ENCODE measurements around the gene WNT8B.

Gene WNT8B

DNA sequence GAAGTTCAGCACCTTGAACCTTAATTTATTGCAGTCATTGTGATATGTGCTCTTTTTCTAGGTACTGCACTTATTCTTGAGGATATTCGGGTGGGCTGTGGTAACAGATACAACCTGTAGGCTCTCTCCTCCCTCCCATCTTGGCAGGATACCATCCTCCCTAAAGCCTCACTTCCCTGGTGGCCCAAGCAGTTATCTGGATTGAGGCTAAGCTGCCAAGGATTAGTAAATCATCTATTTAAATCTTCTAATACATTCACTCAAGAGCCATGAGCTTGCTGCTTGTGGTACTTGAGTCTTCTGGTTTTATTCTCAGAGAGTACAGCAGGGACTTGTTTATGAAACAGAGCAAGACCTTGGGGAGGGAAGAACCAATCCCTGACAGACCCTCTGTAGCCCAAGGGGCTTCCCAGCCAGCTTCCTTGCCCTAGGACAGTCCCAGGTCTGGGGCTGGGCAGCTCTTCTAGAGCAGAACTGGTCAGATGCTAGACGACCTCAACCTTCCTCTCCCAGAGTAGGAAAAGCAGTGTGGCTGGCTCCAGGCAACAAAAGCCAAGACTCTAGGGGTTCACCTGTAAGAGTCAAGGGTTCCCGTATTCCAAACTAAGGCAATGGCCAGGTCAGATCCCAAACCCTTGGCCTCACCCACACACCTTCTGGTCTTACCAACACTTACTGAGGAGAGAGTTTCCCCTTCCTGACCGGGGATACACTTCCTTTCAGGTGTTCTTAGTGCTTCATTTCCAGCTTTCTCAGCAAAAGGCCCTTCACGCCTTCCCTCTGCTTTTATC, 21.3 kb downstream of the WNT8B start:
- H3K36me3 ChIP-seq (ENCODE audit: insufficient read depth, low read length): peaks cover 25% of the 10 kb centered on the region
- H3K27me3 ChIP-seq (ENCODE audit: control insufficient read depth in 1 of 2, insufficient read depth in 2 of 2, low read length in 2 of 2): peaks cover 18 to 26% of the 10 kb centered on the region in 2 donors
- H3K9me3 ChIP-seq (ENCODE audit: low read length): no peaks in the 10 kb centered on the region
- H3K9ac ChIP-seq (ENCODE audit: low read length): no peak overlapping the region
- no peak overlapping the region for H3K4me3 ChIP-seq (ENCODE audit: low read depth in 1 of 2, low read length in 2 of 2)
- H3K27ac ChIP-seq (ENCODE audit: low read depth, low read length): no peak overlapping the region
- peaks cover 8% of the 10 kb centered on the region for H3K4me1 ChIP-seq (ENCODE audit: insufficient read depth, low read length)

- H3K4me1 ChIP-seq (ENCODE audit: insufficient read depth, low read length): peaks cover 8% of the 10 kb centered on the region
- H3K9ac ChIP-seq (ENCODE audit: low read length): no peak overlapping the region
- peaks cover 35% of the 10 kb centered on the region for H3K36me3 ChIP-seq (ENCODE audit: insufficient read depth, low read length)
- no peak overlapping the region for H3K4me3 ChIP-seq (ENCODE audit: low read depth in 1 of 2, low read length in 2 of 2)
- H3K9me3 ChIP-seq (ENCODE audit: low read length): no peaks in the 10 kb centered on the region
- no peak overlapping the region for H3K27ac ChIP-seq (ENCODE audit: low read depth, low read length)
- H3K27me3 ChIP-seq (ENCODE audit: control insufficient read depth in 1 of 2, insufficient read depth in 2 of 2, low read length in 2 of 2): peaks cover 12 to 24% of the 10 kb centered on the region in 2 donors
These were observed 22.6 kb downstream of the WNT8B start for GRCh38 chr10:100485366-100485765.

DNA sequence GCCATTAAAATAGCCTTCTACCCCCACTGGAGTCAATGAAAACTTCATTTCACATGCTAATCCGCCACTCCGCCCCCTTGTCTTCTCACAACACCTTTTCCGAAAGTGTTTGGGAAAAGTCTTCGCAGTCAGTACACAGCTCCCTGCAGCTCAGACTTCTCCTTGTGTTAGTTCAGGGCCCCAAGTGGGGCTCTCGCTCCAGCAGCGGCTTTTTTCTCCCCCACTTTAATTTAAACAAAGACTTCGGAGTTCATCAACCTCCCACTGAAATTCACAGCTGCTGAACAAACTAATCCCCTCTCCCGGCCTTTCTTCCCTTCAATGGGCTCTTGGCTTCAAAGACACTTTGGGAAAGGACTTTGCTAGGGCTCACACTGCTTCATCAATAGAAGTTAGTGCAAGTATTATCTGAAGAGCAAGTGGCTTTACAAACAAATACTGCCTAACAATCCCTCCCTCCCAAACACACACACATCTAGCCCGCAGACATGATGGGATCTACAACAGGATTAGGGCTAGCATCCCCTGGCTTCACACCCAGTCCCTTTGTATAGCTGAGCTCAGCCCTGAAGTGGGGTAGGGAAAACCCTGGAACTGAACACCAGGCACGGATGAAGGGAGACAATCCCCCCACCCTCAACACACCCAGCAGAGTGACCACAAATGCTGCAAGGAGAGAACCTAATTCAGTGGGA, 23.1 kb downstream of the WNT8B start:
- Histone ChIP-seq H3K9me3 (ENCODE audit: low read length) (no peaks in the 10 kb centered on the region), H3K36me3 (ENCODE audit: insufficient read depth, low read length) (peaks cover 39% of the 10 kb centered on the region), H3K27me3 (ENCODE audit: control insufficient read depth in 1 of 2, insufficient read depth in 2 of 2, low read length in 2 of 2) (peaks cover 10 to 18% of the 10 kb centered on the region in 2 donors), H3K9ac (ENCODE audit: low read length) (no peak overlapping the region), H3K27ac (ENCODE audit: low read depth, low read length) (no peak overlapping the region), H3K4me1 (ENCODE audit: insufficient read depth, low read length) (peaks cover 8% of the 10 kb centered on the region), H3K4me3 (ENCODE audit: low read depth in 1 of 2, low read length in 2 of 2) (no peak overlapping the region)

- Histone ChIP-seq H3K36me3 (ENCODE audit: insufficient read depth, low read length) (peaks cover 44% of the 10 kb centered on the region), H3K27ac (ENCODE audit: low read depth, low read length) (no peak overlapping the region), H3K9me3 (ENCODE audit: low read length) (no peaks in the 10 kb centered on the region), H3K4me1 (ENCODE audit: insufficient read depth, low read length) (no peaks in the 10 kb centered on the region), H3K4me3 (ENCODE audit: low read depth in 1 of 2, low read length in 2 of 2) (no peak overlapping the region), H3K27me3 (ENCODE audit: control insufficient read depth in 1 of 2, insufficient read depth in 2 of 2, low read length in 2 of 2) (peaks cover 10% of the 10 kb centered on the region in 2 donors), H3K9ac (ENCODE audit: low read length) (no peak overlapping the region)
These were observed 24.7 kb downstream of the WNT8B start for GRCh38 chr10:100487529-100487928.

DNA sequence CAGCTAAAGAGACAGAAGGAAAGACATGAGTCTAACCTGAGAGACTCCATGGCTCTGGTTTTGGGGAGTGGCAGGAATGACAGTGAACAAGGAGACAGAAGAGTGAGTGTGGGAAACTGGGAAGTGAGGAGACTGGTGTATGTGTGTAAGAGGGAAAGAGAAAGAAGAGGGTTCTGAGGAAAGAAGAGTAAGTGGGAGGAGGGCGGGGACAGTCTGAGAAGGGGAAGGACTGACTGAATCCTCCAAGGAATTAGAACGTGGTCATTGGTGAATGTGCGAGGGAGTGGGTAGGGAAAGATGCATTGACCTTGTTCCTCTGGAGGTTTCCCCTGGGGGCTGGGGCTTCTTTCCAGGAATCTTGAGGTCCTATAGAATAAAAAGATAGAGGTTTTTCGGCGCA, 26.6 kb downstream of the WNT8B start:
- Histone ChIP-seq H3K36me3 (ENCODE audit: insufficient read depth, low read length) (peaks cover 58% of the 10 kb centered on the region), H3K27me3 (ENCODE audit: control insufficient read depth in 1 of 2, insufficient read depth in 2 of 2, low read length in 2 of 2) (no peaks in the 10 kb centered on the region), H3K9ac (ENCODE audit: low read length) (no peak overlapping the region), H3K9me3 (ENCODE audit: low read length) (no peaks in the 10 kb centered on the region), H3K4me3 (ENCODE audit: low read depth in 1 of 2, low read length in 2 of 2) (no peak overlapping the region), H3K27ac (ENCODE audit: low read depth, low read length) (no peak overlapping the region), H3K4me1 (ENCODE audit: insufficient read depth, low read length) (no peaks in the 10 kb centered on the region)

GRCh38 chr10:100490531-100490930, 27.7 kb downstream of the WNT8B start:
- Histone ChIP-seq H3K4me3 (ENCODE audit: low read depth in 1 of 2, low read length in 2 of 2) (no peak overlapping the region), H3K27ac (ENCODE audit: low read depth, low read length) (no peak overlapping the region), H3K27me3 (ENCODE audit: control insufficient read depth in 1 of 2, insufficient read depth in 2 of 2, low read length in 2 of 2) (no peaks in the 10 kb centered on the region), H3K9ac (ENCODE audit: low read length) (no peak overlapping the region), H3K4me1 (ENCODE audit: insufficient read depth, low read length) (no peaks in the 10 kb centered on the region), H3K9me3 (ENCODE audit: low read length) (no peaks in the 10 kb centered on the region), H3K36me3 (ENCODE audit: insufficient read depth, low read length) (peaks cover 63% of the 10 kb centered on the region)

GRCh38 chr10:100496567-100496966, 33.8 kb downstream of the WNT8B start:
- no peak overlapping the region for H3K9ac ChIP-seq (ENCODE audit: low read length)
- H3K9me3 ChIP-seq (ENCODE audit: low read length): no peaks in the 10 kb centered on the region
- H3K4me1 ChIP-seq (ENCODE audit: insufficient read depth, low read length): no peaks in the 10 kb centered on the region
- H3K27ac ChIP-seq (ENCODE audit: low read depth, low read length): no peak overlapping the region
- H3K4me3 ChIP-seq (ENCODE audit: low read depth in 1 of 2, low read length in 2 of 2): no peak overlapping the region
- peaks cover 73% of the 10 kb centered on the region for H3K36me3 ChIP-seq (ENCODE audit: insufficient read depth, low read length)
- no peaks in the 10 kb centered on the region for H3K27me3 ChIP-seq (ENCODE audit: control insufficient read depth in 1 of 2, insufficient read depth in 2 of 2, low read length in 2 of 2)

GRCh38 chr10:100498059-100498458, 35.2 kb downstream of the WNT8B start:
- no peaks in the 10 kb centered on the region for H3K27me3 ChIP-seq (ENCODE audit: control insufficient read depth in 1 of 2, insufficient read depth in 2 of 2, low read length in 2 of 2)
- no peaks in the 10 kb centered on the region for H3K9me3 ChIP-seq (ENCODE audit: low read length)
- no peaks in the 10 kb centered on the region for H3K4me1 ChIP-seq (ENCODE audit: insufficient read depth, low read length)
- H3K27ac ChIP-seq (ENCODE audit: low read depth, low read length): no peak overlapping the region
- no peak overlapping the region for H3K9ac ChIP-seq (ENCODE audit: low read length)
- no peak overlapping the region for H3K4me3 ChIP-seq (ENCODE audit: low read depth in 1 of 2, low read length in 2 of 2)
- peaks cover 76% of the 10 kb centered on the region for H3K36me3 ChIP-seq (ENCODE audit: insufficient read depth, low read length)

DNA sequence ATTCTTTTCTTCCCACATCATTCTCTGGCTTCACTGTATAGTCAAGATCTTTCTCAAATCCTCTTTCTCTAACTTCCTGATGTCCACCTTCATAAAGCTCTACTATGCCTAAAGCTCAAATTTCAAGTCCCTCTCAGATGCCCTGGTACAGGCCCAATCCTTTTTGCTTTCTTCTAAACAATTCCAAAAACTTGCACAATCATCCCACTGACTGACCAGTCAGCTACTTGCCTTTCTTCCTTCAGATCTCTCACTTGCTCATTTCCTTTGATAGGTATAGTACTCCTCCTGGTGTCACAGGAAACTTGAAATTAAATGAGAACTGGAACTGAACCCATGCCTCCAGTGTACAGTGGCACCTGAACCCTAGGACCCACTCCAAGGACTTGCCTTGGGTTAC, 38.6 kb downstream of the WNT8B start:
- Histone ChIP-seq H3K36me3 (ENCODE audit: insufficient read depth, low read length) (peaks cover 62% of the 10 kb centered on the region), H3K27me3 (ENCODE audit: control insufficient read depth in 1 of 2, insufficient read depth in 2 of 2, low read length in 2 of 2) (no peaks in the 10 kb centered on the region), H3K4me1 (ENCODE audit: insufficient read depth, low read length) (no peaks in the 10 kb centered on the region), H3K9me3 (ENCODE audit: low read length) (no peaks in the 10 kb centered on the region), H3K27ac (ENCODE audit: low read depth, low read length) (no peak overlapping the region), H3K4me3 (ENCODE audit: low read depth in 1 of 2, low read length in 2 of 2) (no peak overlapping the region), H3K9ac (ENCODE audit: low read length) (no peak overlapping the region)

DNA sequence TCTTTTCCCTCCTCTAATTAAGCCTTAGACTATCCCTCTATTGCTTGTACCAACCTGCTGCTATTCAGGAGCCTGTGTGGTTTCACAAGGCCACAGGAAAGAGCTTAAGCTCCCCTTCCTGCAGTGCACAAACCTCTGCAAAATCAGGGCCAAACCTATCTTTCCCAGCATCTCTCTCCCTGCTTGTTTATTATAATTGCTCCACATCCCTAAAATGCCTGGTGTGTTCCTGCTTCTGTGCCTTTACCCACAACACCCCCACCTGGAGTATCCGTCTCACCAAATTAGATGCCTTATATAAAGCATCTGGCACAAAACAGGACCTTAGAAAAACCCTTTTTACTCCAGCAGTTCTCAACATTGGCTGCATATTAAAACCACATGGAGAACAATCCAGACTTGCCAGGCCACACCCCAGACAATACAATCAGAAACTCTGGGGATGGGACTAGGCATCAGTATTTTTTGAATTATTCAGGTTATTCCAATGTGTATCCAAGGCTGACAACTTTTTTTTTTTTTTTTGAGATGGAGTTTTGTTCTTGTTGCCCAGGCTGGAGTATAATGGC, 40.2 kb downstream of the WNT8B start:
- Histone ChIP-seq H3K36me3 (ENCODE audit: insufficient read depth, low read length) (peaks cover 60% of the 10 kb centered on the region), H3K27ac (ENCODE audit: low read depth, low read length) (no peak overlapping the region), H3K4me1 (ENCODE audit: insufficient read depth, low read length) (no peaks in the 10 kb centered on the region), H3K4me3 (ENCODE audit: low read depth in 1 of 2, low read length in 2 of 2) (no peak overlapping the region), H3K9ac (ENCODE audit: low read length) (no peak overlapping the region), H3K27me3 (ENCODE audit: control insufficient read depth in 1 of 2, insufficient read depth in 2 of 2, low read length in 2 of 2) (no peaks in the 10 kb centered on the region), H3K9me3 (ENCODE audit: low read length) (no peaks in the 10 kb centered on the region)

GRCh38 chr10:100504096-100504495, 41.3 kb downstream of the WNT8B start:
- Histone ChIP-seq H3K4me3 (ENCODE audit: low read depth in 1 of 2, low read length in 2 of 2) (no peak overlapping the region), H3K36me3 (ENCODE audit: insufficient read depth, low read length) (peaks cover 55% of the 10 kb centered on the region), H3K9me3 (ENCODE audit: low read length) (no peaks in the 10 kb centered on the region), H3K27ac (ENCODE audit: low read depth, low read length) (no peak overlapping the region), H3K9ac (ENCODE audit: low read length) (no peak overlapping the region), H3K4me1 (ENCODE audit: insufficient read depth, low read length) (no peaks in the 10 kb centered on the region), H3K27me3 (ENCODE audit: control insufficient read depth in 1 of 2, insufficient read depth in 2 of 2, low read length in 2 of 2) (no peaks in the 10 kb centered on the region)
